Type B pancreatic cell (in vitro differentiated cells): ENCODE data around the gene SPSB4. TPM values are rescaled to one million over a fixed set of nuclear protein-coding genes. Genes with fewer than 3 reads are reported as not detected.

Source experiments
- DNase-seq: peaks from one replicate; pipeline ENCODE4 v3.0.0; 2021; ENCODE audit warnings: mixed read lengths; ENCODE audit not compliant: unreplicated experiment; ENCODE audit errors: extremely low spot score
- H3K27ac Mint-ChIP-seq: 2 replicates; pipeline ENCODE4 v1.8.0; 2021; ENCODE audit warnings: mild to moderate bottlenecking, mixed read lengths
- H3K27me3 Mint-ChIP-seq: 2 replicates; pipeline ENCODE4 v1.8.0; 2021; ENCODE audit warnings: mixed read lengths
- H3K36me3 Mint-ChIP-seq: 2 replicates; pipeline ENCODE4 v1.8.0; 2021; ENCODE audit warnings: mixed read lengths
- H3K4me1 Mint-ChIP-seq: one replicate; pipeline ENCODE4 v1.8.0; 2021; ENCODE audit warnings: mixed read lengths; ENCODE audit not compliant: unreplicated experiment
- H3K4me3 Mint-ChIP-seq: 2 replicates; pipeline ENCODE4 v1.8.0; 2021; ENCODE audit warnings: mild to moderate bottlenecking, mixed read lengths
- H3K9me3 Mint-ChIP-seq: 2 replicates; pipeline ENCODE4 v1.8.0; 2021; ENCODE audit warnings: mixed read lengths
- CTCF ChIP-seq: fragments of 200-600 bp; sonication (generic); conservative IDR thresholded peaks from 2 replicates; pipeline ENCODE4 v1.5.0; 2021; ENCODE audit warnings: antibody characterized with exemption, mild to moderate bottlenecking
- long read RNA-seq: library from polyadenylated mRNA; unstranded; transcript quantifications from one replicate; pipeline ENCODE4 v2.0.0, GENCODE V29; 2020
- total RNA-seq: library from RNA; stranded (reverse); gene quantifications from 2 replicates; pipeline ENCODE4 v1.2.1, GENCODE V29; 2021; ENCODE audit warnings: low replicate concordance

The SPSB4 gene
- total RNA-seq = 4.7 and 23.8 TPM in 2 replicates
- long read RNA-seq = 0 reads

DNA sequence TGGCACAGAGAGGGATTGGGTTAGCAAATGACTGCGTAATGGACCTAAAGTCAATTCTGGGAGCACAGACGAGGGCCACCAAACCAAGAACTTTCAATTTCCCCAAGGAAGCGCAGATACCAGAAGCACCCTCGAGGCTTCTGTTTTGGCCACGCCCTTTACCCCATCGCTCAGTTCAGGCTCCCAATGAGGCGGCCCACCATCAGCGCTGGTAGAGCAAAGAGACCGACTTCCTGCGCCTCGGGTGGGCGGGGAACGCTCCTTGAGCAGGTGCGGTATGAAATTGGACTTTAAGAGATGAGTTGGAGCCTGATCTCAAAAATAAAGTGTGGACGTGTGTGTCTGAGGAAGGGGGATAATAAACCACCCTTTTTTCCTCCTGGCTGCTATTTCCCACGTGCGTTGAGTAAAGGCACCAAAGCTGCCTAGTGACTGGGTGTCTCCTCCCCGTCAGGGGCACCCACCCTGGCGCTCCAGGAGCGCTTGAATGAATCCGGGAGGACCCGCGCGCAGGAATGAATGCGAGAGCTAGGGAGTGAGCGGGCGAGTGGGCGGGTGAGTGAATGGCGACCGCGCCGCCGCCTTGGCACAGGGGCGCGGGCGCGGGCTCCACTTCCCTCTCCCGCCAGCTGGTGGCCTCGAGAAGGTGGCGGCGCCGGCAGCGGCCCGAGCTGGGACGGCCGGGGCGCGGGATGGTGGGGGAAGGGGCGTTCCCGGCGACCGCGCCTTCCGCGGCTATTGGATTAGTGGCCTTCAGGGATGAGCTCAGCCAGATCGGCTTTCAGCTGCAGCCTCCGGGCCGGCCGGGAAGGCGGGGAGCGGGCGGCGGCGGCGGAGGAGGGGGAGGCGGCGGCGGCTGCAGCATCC lies at the start of gene SPSB4:
Gene SPSB4, plus strand, starts transcription at position 772 of the 867 bp plus-strand sequence. CDS start 14,758 bp downstream, outside the sequence.
- Mint-ChIP-seq H3K27ac (peak within 1 kb of the TSS; percentile 8), H3K36me3 (peaks cover 9% of the 10 kb centered on the region), H3K27me3 (peaks cover 60% of the 10 kb centered on the region), H3K4me3 (peak within 1 kb of the TSS; percentile 90), H3K4me1 (peaks cover 24% of the 10 kb centered on the region), H3K9me3 (no peaks in the 10 kb centered on the region)
- peak; percentile 76 for TF ChIP-seq CTCF
- peak; percentile 89 for DNase-seq

DNA sequence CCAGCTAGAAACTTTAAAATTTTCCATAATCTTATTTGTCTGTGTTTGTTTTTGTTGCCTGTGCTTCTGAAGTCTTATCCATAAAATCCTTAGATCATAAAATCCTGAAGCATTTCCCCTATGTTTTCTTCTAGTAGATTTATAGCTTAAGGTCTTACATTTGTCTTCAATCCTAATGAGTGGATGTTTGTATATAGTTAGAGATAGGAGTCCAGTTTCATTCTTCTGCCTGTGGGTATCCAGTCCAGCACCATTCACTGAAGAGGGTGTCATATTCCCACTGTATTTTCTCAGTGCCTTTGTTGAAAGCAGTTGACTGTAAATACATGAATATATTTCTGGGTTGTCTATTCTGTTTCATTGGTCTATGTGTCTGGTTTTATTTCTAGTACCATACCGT lies 44.8 kb upstream of the SPSB4 start:
- Mint-ChIP-seq H3K36me3 (no peaks in the 10 kb centered on the region), H3K27me3 (peaks cover 8% of the 10 kb centered on the region), H3K4me3 (no peak overlapping the region), H3K27ac (no peak overlapping the region), H3K9me3 (no peaks in the 10 kb centered on the region), H3K4me1 (peaks cover 7% of the 10 kb centered on the region)
- DNase-seq = no peak
- no peak for TF ChIP-seq CTCF

GRCh38 chr3:141009496-141009895 lies 41.7 kb upstream of the SPSB4 start:
- H3K36me3 Mint-ChIP-seq = no peaks in the 10 kb centered on the region
- H3K27ac Mint-ChIP-seq = no peak overlapping the region
- H3K27me3 Mint-ChIP-seq = peaks cover 10% of the 10 kb centered on the region
- no peak for TF ChIP-seq CTCF
- H3K9me3 Mint-ChIP-seq = no peaks in the 10 kb centered on the region
- H3K4me1 Mint-ChIP-seq = peaks cover 10% of the 10 kb centered on the region
- no peak for DNase-seq
- H3K4me3 Mint-ChIP-seq = no peak overlapping the region

- peak; percentile 87 for DNase-seq
- H3K9me3 Mint-ChIP-seq = no peaks in the 10 kb centered on the region
- H3K4me1 Mint-ChIP-seq = peaks cover 10% of the 10 kb centered on the region
- H3K4me3 Mint-ChIP-seq = no peak overlapping the region
- no peaks in the 10 kb centered on the region for H3K36me3 Mint-ChIP-seq
- peaks cover 10% of the 10 kb centered on the region for H3K27me3 Mint-ChIP-seq
- H3K27ac Mint-ChIP-seq = no peak overlapping the region
- peak; percentile 93 for TF ChIP-seq CTCF
These were observed 39.7 kb upstream of the SPSB4 start for GRCh38 chr3:141011232-141011996.

DNA sequence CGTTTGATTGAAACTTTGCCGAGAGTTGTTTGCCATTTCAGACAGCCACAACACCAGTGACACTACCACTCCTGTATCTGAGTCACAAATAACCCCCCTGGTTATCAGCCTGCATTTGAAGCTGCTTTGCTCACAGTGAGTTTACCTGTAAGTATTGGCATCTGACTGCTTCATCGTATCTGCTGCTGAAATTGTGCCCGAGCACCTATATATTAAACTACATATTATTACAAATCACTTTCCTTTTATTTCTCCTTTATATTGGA lies 39.2 kb upstream of the SPSB4 start:
- H3K27ac Mint-ChIP-seq = no peak overlapping the region

More for the DNA sequence above, 39.2 kb upstream of the SPSB4 start:
- no peak for TF ChIP-seq CTCF
- peaks cover 10% of the 10 kb centered on the region for H3K27me3 Mint-ChIP-seq
- no peak overlapping the region for H3K4me3 Mint-ChIP-seq
- no peaks in the 10 kb centered on the region for H3K9me3 Mint-ChIP-seq
- DNase-seq = no peak
- H3K4me1 Mint-ChIP-seq = peaks cover 10% of the 10 kb centered on the region
- no peaks in the 10 kb centered on the region for H3K36me3 Mint-ChIP-seq
